Measurements from ENCODE around the gene PDCD1.
A peak's percentile ranks its signal among the peaks of the same experiment; 100 is the strongest.

- no peak for TF ChIP-seq CTCF (IDR thresholded peaks at IDR 0.05)
- peak in 1 of 4 donors; percentile 52 for TF ChIP-seq POLR2A (IDR thresholded peaks at IDR 0.05)
Measured at GRCh38 chr2:241858206-241859016, at the start of gene PDCD1.

Data from esophagus squamous epithelium (tissue), 4 donors.